ENCODE data around the gene TRIM9. TPM values are rescaled to one million over a fixed set of nuclear protein-coding genes. Genes with fewer than 3 reads are reported as not detected.

Gene TRIM9
- total RNA-seq, 1 donor = 1.1 TPM

- Histone ChIP-seq H3K27ac (ENCODE audit: low read depth, low read length) (peak overlapping the region; percentile 80), H3K4me2 (ENCODE audit: insufficient read depth, low read length) (peak overlapping the region; percentile 57)
Observed at GRCh38 chr14:51004352-51004800, 90.5 kb downstream of the TRIM9 start.

GRCh38 chr14:51002406-51002999 lies 92.4 kb downstream of the TRIM9 start:
- Histone ChIP-seq H3K4me3 (ENCODE audit: insufficient read depth, low read length) (no peak overlapping the region), H3K79me2 (ENCODE audit: insufficient read depth, low read length) (no peaks in the 10 kb centered on the region), H2AFZ (ENCODE audit: low read length) (no peak overlapping the region), H3K36me3 (ENCODE audit: insufficient read depth, low read length) (no peaks in the 10 kb centered on the region), H3K9me3 (ENCODE audit: low read depth, low read length) (no peaks in the 10 kb centered on the region), H4K20me1 (ENCODE audit: insufficient read depth, low read length) (no peaks in the 10 kb centered on the region), H3K27me3 (ENCODE audit: insufficient read depth, low read length) (no peaks in the 10 kb centered on the region), H3K27ac (ENCODE audit: low read depth, low read length) (no peak overlapping the region), H3K4me2 (ENCODE audit: insufficient read depth, low read length) (no peak overlapping the region), H3K4me1 (ENCODE audit: insufficient read depth, low read length) (peaks cover 33% of the 10 kb centered on the region)
- DNase-seq (ENCODE audit: insufficient read length, low spot score, missing footprints) = no peak
- TF ChIP-seq, protein P1, sequence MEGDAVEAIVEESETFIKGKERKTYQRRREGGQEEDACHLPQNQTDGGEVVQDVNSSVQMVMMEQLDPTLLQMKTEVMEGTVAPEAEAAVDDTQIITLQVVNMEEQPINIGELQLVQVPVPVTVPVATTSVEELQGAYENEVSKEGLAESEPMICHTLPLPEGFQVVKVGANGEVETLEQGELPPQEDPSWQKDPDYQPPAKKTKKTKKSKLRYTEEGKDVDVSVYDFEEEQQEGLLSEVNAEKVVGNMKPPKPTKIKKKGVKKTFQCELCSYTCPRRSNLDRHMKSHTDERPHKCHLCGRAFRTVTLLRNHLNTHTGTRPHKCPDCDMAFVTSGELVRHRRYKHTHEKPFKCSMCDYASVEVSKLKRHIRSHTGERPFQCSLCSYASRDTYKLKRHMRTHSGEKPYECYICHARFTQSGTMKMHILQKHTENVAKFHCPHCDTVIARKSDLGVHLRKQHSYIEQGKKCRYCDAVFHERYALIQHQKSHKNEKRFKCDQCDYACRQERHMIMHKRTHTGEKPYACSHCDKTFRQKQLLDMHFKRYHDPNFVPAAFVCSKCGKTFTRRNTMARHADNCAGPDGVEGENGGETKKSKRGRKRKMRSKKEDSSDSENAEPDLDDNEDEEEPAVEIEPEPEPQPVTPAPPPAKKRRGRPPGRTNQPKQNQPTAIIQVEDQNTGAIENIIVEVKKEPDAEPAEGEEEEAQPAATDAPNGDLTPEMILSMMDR (IDR thresholded peaks at IDR 0.05; ENCODE audit: extremely low read depth, low read depth, low read length) = no peak

More at GRCh38 chr14:51004352-51004800, 90.5 kb downstream of the TRIM9 start:
- no peaks in the 10 kb centered on the region for H4K20me1 ChIP-seq (ENCODE audit: insufficient read depth, low read length)
- no peaks in the 10 kb centered on the region for H3K79me2 ChIP-seq (ENCODE audit: insufficient read depth, low read length)
- H3K27me3 ChIP-seq (ENCODE audit: insufficient read depth, low read length) = no peaks in the 10 kb centered on the region
- peaks cover 40% of the 10 kb centered on the region for H3K4me1 ChIP-seq (ENCODE audit: insufficient read depth, low read length)
- H2AFZ ChIP-seq (ENCODE audit: low read length) = no peak overlapping the region
- no peak overlapping the region for H3K4me3 ChIP-seq (ENCODE audit: insufficient read depth, low read length)
- H3K36me3 ChIP-seq (ENCODE audit: insufficient read depth, low read length) = no peaks in the 10 kb centered on the region
- no peak for DNase-seq (ENCODE audit: insufficient read length, low spot score, missing footprints)
- TF ChIP-seq, protein P1 (IDR thresholded peaks at IDR 0.05; ENCODE audit: extremely low read depth, low read depth, low read length) = no peak
- H3K9me3 ChIP-seq (ENCODE audit: low read depth, low read length) = no peaks in the 10 kb centered on the region

DNA sequence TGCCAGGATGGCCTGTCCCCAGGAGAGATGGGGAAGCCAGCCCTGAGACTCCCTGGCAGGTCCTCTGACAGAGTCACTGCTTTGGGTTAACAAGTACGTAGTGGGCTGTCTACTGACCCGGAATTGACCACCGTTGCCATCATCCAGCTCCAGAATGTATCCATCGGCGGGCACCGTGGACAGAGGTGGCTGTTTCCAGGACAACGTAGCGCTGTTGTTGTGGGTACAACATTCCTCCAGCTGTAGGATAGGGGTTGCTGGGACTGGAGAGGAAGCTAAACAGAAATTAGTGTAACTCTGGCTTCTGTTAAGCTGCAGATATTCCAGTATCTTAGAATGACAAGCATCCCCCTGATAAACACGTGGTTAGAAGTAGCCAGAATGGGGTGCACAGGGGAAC lies 94.3 kb downstream of the TRIM9 start:
- peaks cover 15% of the 10 kb centered on the region for H3K4me1 ChIP-seq (ENCODE audit: insufficient read depth, low read length)
- H3K9me3 ChIP-seq (ENCODE audit: low read depth, low read length) = no peaks in the 10 kb centered on the region
- no peaks in the 10 kb centered on the region for H4K20me1 ChIP-seq (ENCODE audit: insufficient read depth, low read length)
- H3K4me2 ChIP-seq (ENCODE audit: insufficient read depth, low read length) = no peak overlapping the region
- no peak overlapping the region for H3K27ac ChIP-seq (ENCODE audit: low read depth, low read length)
- no peaks in the 10 kb centered on the region for H3K36me3 ChIP-seq (ENCODE audit: insufficient read depth, low read length)
- no peak overlapping the region for H3K4me3 ChIP-seq (ENCODE audit: insufficient read depth, low read length)
- TF ChIP-seq, protein P1 (IDR thresholded peaks at IDR 0.05; ENCODE audit: extremely low read depth, low read depth, low read length) = no peak
- no peaks in the 10 kb centered on the region for H3K79me2 ChIP-seq (ENCODE audit: insufficient read depth, low read length)
- H2AFZ ChIP-seq (ENCODE audit: low read length) = no peak overlapping the region
- DNase-seq (ENCODE audit: insufficient read length, low spot score, missing footprints) = no peak
- peaks cover 4% of the 10 kb centered on the region for H3K27me3 ChIP-seq (ENCODE audit: insufficient read depth, low read length)

- no peak overlapping the region for H3K4me3 ChIP-seq (ENCODE audit: insufficient read depth, low read length)
- no peaks in the 10 kb centered on the region for H3K36me3 ChIP-seq (ENCODE audit: insufficient read depth, low read length)
- no peaks in the 10 kb centered on the region for H3K79me2 ChIP-seq (ENCODE audit: insufficient read depth, low read length)
- peaks cover 6% of the 10 kb centered on the region for H3K4me1 ChIP-seq (ENCODE audit: insufficient read depth, low read length)
- H3K4me2 ChIP-seq (ENCODE audit: insufficient read depth, low read length) = no peak overlapping the region
- DNase-seq (ENCODE audit: insufficient read length, low spot score, missing footprints) = no peak
- no peak overlapping the region for H3K27ac ChIP-seq (ENCODE audit: low read depth, low read length)
- TF ChIP-seq, protein P1 (IDR thresholded peaks at IDR 0.05; ENCODE audit: extremely low read depth, low read depth, low read length) = no peak
- H3K9me3 ChIP-seq (ENCODE audit: low read depth, low read length) = no peaks in the 10 kb centered on the region
- H2AFZ ChIP-seq (ENCODE audit: low read length) = no peak overlapping the region
- H3K27me3 ChIP-seq (ENCODE audit: insufficient read depth, low read length) = peaks cover 4% of the 10 kb centered on the region
- no peaks in the 10 kb centered on the region for H4K20me1 ChIP-seq (ENCODE audit: insufficient read depth, low read length)
Observed at GRCh38 chr14:50999726-51000125, 95.2 kb downstream of the TRIM9 start.

All from osteoblast (primary cell).